ENCODE results near the gene TGFB1I1.

GRCh38 chr16:31501226-31501965 lies 29.4 kb downstream of the TGFB1I1 start:
- TF ChIP-seq CTCF (IDR thresholded peaks at IDR 0.05; ENCODE audit: insufficient read depth, low read length, poor library complexity, severe bottlenecking) (no peak), EZH2phosphoT487 (conservative IDR thresholded peaks at IDR 0.05; ENCODE audit: low read length) (no peak)

Measured in SU-DHL-6 (cell line).